Fibroblast of the conjunctiva (primary cell): ENCODE data around the gene PERCC1.

Experiments
- DNase-seq: peaks from one replicate; pipeline ENCODE4 v3.0.0-alpha.2; 2010; ENCODE audit warnings: low read depth

Gene PERCC1

DNA sequence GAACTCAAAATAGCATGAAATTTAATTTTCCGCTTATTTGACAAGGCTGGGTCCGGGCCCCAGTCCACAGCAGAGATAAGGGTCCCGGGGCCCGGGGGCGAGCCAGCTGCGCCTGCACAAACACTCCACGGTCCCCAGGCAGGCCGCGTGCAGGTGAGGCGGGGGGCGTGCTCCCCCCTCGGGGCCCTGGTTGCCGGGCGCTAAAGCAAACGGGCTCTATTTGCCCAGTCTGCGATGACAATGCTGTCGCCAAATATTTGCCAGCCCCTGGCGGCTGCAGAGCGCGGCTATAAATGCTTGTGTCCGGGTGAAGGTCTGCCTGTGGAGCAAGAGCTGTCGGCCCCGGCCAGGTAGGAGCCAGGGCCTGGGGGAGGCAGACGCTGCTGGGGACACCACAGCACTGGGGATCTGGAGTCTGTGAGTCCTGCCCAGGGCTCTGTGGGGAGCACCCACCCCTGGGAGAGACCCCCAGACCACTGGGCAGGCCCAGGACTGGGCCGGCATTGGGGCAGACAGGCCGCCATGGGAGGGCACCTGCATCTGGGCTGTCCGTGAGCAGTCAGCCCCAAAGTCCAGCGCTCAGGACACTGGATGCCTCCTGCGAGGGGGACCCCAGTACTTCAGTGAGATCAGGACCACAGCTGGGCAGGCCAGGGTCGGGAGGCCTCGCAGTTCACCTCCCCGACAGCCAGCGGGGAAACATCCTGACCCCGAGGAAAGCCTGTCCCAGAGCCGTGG lies at the start of gene PERCC1:
Gene PERCC1, plus strand, starts transcription at position 320 of the 738 bp plus-strand sequence. CDS start 1,516 bp downstream, outside the sequence.
- DNase-seq = no peak

DNA sequence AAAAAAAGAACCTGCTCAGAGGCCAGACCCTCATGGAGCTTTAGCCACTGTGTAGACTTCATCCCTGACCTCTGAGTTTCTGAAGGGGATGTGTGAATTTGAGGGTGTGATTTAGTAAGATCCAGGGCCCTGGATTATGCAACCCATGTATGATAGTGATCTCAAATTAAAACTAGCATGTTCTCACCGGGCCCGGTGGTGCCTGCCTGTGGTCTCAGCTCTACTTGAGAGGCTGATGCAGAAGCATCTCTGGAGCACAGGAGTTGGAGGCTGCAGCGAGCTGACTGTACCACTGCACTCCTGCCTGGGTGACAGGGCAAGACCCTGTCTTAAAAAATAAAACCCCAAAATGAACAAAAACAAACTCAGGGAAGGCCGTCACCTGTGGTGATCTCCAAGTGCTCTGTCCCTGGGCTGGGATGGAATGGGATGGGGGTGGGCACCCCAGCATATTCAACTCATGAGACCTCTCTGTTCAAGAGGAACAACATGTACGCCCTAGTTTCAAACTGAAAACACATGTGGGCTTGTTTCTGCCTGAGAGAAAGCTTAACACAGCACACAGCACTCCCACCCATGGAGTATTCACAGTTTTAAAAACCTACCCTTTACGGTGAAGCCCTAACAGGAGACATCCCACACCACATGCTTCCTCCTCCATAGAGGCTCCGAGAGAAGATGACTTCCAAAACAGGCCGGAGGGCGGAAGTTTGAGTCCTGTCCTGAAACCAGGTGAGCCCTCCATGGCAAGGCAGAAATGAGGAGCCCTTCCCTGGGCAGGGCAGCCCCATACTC lies 49.1 kb upstream of the PERCC1 start:
- no peak for DNase-seq

- DNase-seq = no peak
Measured at GRCh38 chr16:1383556-1383955, 47.3 kb upstream of the PERCC1 start.

DNA sequence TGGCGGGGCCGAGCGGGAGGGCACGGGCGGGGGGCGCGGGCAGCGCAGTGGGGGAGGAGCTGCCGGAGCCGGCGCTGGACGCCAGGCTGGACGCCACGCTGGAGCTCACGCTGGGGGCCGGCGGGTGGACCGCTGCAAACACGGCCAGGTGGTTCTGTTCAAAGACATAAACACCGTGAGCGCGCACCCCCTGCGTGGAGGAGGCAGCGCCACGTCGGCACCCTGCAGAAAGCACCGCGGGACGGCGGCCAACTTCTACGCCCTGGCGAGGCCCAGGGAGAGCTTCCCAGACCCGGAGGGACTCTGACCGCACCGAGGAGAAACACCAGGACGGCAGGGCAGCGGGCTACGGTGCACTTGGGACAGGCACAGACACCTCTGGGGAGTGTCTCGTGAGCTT lies 45.6 kb upstream of the PERCC1 start:
- no peak for DNase-seq

DNA sequence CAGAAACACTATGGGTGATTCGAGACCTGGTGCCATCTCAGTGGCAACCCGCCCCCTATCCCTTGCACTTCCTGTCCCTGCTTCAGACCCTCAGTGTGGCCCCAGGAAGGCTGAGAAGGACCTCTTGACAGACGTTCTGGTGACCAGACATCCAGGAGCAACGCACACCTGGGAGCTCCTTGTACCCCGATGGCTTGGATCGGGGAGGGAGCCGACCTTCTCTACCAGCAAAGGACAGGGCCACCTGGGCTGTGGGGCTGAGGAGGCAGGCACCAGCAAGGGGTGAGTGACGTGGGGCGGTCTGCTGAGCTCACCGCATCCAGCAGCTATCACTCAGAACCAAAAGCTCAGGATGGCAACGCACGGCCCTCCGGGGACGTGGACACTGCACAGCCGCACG lies 43.5 kb upstream of the PERCC1 start:
- no peak for DNase-seq

DNA sequence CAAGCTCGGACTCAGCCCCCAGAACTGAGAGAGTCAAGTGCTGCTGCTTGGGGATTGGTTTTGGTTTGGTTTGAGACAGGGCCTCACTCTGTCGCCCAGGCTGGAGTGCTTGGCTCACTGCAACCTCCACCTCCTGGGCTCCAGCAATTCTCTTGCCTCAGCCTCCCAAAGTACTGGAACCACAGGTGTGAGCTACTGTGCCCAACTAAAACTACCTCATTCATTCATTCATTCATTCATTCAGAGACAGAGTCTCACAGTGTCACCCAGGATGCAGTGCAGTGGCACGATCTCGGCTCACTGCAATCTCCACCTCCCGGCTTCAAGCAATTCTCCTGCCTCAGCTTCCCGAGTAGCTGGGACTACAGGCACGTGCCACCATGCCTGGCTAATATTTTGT lies 41.1 kb upstream of the PERCC1 start:
- no peak for DNase-seq

DNA sequence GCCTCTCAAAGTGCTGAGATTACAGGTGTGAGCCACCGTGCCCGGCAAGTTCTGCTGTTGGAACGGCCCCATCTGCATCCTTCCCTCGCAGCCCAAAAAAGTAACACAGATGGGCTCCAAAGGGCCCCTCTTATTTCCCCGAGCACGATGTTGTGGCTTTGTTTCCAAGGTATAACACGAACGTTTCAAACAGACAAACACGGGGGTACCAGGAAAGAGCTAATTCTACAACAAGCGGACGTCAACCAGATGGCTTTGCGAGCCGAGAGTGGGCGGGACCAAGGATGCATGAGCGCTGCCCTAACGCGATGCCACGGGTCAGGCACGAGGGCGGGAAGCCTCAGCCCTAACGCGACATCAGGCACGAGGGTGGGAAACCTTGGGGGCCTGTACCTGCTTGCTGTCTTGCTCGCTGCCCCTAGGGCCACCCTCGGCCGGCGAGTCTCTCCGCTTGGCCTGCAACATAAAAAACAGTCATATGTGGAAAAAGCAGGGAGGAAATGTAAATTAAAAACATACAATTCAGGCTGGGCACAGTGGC lies 40.6 kb upstream of the PERCC1 start:
- no peak for DNase-seq

DNA sequence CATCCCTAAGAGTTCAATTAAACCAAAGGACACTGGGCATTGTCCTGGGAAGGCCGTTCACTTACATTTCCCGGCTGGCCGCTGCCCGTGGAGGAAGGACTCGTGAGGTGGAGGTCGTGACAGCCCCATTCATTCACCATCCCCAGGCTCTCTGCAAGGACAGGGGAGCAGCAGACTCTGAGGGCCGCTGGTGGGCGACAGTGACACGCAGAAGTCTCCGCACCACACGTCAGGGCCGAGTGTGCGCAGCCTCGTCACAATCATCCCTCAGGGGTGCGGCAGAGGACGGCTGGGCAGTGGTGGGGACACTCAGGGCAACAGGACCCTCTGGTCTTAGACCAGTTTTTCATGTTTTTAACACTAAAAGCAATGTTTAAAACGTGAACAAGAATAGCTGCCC lies 38.1 kb upstream of the PERCC1 start:
- no peak for DNase-seq

DNA sequence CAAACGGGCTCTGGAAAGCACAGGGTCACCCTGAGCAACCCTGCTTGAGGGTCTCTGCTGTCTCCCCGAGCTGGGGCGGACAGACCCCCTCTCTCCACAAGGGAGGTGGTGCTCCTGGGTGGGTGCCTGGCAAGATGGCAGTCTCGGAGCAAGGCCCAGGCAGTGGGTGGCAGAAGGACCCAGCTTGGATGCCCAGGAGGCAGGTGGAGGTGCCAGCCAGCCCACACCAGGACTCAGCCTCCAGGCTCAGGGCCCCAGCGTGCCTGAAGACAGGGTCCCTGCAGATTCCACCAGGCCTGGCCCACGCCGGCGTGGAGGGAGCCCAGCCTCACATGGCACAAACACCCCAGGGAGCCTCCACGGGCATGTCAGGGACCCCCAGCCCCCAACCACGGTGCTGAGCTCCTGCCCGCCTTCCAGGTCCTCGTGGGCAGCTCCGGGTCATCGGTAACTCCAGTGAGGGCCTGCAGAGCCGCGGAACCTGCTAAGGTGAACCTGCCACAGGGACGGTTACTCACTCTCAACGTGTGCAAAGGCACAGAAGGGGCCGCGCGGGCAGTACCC lies 37.2 kb upstream of the PERCC1 start:
- DNase-seq = no peak

GRCh38 chr16:1394367-1394951 lies 36.4 kb upstream of the PERCC1 start:
- DNase-seq = no peak

GRCh38 chr16:1395444-1396031 lies 35.3 kb upstream of the PERCC1 start:
- no peak for DNase-seq

- no peak for DNase-seq
Measured at GRCh38 chr16:1397779-1398178, 33.1 kb upstream of the PERCC1 start.

DNA sequence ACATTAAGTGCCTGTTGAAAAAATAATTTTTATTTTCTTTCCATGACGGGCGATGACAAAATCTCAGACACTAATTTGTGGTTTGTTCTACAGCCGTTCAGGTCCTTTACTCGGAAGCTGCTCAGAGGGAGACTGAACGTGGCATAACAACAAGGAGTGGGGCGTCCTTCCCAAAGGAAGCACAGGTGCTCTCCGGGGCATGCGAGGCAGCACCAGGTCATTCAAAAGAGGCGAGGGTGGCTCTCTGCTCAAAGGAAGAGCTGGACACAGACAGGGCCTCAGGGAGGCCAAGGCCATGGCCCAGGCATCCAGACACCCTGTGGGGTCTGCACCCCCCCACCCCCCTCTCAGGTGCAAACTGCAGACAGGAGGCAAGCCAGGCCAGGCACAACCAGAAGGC lies 32.5 kb upstream of the PERCC1 start:
- no peak for DNase-seq

DNA sequence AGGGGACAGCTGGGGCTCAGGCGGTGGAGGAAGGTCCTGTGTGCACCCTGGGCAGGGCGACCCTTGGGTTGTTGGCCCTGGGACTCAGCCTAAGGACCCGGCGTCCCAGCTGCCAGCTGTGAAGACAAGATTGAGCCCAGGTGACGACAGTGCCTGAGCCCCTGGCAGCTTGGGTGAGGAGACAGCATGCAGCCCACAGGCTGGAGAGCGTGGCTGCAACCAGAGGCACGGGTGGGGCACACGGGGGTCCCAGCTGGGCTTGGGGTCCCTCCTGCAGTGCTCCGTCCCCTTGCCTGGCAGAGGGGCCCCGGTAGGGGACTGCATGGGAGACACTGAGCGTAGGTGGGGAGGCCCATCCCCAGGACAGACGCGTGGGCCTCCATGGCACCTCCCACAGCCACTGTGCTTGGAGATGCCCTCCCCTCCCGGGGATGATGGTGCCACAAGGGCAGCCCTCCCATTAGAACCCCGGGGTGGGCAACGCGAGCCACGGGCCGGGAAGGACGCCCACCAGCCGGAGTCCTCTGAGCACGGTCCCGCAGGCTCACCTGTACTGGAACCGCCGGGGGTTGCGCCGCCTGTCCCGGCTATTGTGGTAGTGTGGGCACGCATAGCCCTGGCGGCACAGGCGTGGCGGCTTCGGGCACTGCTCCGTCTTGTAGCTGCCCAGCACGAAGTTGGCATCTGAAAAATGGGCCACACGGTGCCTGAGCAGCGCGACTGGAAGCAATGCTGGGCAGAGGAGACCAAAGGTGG lies 31.9 kb upstream of the PERCC1 start:
- DNase-seq = no peak

DNA sequence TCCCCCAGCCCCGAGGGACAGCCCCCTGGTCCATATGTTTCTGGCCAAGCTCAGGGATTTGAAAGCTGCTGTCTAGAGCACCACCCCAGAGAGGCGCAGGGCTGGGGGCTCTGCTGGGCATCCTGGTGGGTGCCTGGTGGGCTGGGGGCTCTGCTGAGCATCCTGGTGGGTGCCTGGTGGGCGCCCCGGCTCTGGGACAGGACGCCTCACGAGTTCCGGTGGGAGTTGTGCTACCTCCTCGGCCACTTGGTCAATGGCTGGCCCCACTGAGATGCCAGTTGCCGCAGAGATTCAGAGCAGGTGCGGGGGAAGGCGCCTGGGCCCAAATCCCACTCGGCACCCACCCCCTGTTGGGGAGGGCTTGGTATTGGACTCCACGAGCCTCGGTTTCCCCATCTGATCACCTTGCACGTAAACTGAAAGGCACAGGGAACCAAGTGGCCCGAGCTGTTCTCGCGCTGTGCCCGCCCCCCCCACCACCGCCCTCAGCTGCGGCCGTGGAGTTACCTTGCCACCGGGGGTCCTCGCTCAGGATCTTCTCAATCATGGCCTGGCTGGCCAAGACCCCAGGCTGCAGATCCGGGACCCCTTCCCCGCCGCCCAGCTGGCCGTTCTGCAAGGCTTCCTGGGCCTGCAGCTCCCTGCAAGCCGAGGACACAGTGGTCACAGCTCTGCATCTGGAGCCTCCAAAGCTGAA lies 29.7 kb upstream of the PERCC1 start:
- DNase-seq = no peak

- no peak for DNase-seq
Measured at GRCh38 chr16:1401758-1402154, 29.1 kb upstream of the PERCC1 start.

DNA sequence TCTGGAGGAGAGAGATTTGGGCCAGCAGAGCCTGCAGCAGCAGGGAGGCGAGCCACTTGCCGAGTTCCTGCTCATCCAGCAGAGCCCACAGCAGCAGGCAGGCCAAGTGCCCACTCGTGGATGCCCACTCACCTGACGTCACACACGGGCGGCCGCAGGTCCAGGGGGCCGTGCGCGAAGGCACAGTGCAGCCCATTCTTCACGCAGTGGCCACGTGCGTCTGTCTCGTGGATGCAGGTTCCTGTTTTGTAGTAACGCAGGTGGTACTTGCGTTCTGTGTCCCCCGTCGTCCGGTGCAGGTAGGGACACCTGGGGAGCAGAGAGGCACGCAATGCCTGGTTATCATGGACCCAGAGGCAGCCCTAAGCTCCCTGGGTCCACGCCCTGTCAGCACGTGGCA lies 27.8 kb upstream of the PERCC1 start:
- no peak for DNase-seq

DNA sequence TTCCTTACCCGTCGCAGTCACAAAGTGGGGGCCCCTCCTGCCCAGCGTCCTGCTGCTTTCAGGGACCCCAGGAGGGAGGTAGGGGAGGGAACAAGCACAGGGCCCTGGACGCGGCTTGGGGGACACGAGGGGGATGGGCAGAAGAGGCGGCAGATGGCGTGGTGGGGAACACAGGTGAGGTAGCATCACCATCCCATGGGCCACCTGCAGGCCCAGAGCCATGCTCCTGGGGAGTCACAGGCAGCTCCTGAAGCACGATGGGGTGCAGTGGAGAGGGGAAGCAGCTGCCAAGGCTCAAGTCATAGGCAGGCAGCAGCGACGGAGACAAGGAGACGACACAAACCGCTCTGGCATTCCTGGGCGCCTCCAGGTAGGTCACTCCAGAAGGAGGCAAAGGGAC lies 27.1 kb upstream of the PERCC1 start:
- no peak for DNase-seq

- peak; percentile 18 for DNase-seq
Measured at GRCh38 chr16:1407753-1408152, 23.1 kb upstream of the PERCC1 start.

- DNase-seq = peak; percentile 73
Measured at GRCh38 chr16:1408171-1408837, 22.6 kb upstream of the PERCC1 start.
